HG03280 (cell line): Measurements from ENCODE around the gene CYTH2.

Experiments used
- ATAC-seq: cut with Tn5 transposase; IDR thresholded peaks from one replicate; pipeline ENCODE4 v1.9.1; 2021; ENCODE audit warnings: mild to moderate bottlenecking, moderate library complexity; ENCODE audit not compliant: unreplicated experiment

CYTH2 gene, protein sequence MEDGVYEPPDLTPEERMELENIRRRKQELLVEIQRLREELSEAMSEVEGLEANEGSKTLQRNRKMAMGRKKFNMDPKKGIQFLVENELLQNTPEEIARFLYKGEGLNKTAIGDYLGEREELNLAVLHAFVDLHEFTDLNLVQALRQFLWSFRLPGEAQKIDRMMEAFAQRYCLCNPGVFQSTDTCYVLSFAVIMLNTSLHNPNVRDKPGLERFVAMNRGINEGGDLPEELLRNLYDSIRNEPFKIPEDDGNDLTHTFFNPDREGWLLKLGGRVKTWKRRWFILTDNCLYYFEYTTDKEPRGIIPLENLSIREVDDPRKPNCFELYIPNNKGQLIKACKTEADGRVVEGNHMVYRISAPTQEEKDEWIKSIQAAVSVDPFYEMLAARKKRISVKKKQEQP

DNA sequence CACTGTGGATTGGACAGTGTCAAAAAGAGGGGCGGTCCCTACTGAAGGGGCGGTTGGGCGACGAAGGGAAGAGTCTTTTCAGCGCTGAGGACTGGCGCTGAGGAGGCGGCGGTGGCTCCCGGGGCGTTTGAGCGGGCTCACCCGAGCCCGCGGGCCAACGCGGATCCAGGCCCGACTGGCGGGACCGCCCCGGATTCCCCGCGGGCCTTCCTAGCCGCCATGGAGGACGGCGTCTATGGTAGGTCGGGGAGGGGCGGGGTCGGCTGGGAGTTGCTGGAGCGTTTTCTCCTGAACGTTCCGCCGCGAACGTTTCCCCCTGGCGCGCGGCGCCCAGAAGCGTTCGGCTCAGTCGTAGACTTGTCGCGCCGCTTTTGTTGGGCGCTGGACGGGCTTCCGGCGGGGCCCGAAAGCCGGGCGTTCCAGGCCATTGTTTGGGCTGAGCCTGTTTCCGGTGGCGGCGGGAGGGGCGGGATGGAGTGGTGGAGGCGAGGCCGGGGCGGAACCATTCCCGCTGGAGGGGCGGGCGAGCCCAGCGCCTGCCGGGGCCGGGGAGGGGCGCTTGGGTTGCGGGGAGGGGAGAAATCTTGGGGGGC, at the start of gene CYTH2:
Gene CYTH2, plus strand, starts transcription at position 81 of the 593 bp plus-strand sequence. Its CDS starts 139 bp downstream, at position 220.
- peak; percentile 23 for ATAC-seq

DNA sequence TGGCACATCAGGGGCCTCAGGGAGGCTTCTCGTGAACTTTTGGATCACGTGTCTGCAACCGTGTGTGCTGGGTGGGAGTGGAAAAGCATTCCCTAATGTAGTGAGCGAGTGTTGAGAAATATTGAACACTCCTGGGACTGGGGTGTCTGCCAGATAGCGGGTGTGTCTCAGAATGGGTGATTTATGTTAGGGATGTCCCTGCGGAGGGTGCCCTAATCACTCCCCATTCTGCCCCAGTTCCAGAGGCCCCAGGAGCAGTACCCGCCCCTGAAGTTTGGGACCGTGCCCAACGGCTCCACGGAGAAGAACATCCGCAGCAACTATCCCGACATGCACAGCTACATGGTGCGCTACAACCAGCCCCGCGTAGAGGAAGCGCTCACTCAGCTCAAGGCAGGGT, 47.6 kb upstream of the CYTH2 start:
- ATAC-seq: no peak

DNA sequence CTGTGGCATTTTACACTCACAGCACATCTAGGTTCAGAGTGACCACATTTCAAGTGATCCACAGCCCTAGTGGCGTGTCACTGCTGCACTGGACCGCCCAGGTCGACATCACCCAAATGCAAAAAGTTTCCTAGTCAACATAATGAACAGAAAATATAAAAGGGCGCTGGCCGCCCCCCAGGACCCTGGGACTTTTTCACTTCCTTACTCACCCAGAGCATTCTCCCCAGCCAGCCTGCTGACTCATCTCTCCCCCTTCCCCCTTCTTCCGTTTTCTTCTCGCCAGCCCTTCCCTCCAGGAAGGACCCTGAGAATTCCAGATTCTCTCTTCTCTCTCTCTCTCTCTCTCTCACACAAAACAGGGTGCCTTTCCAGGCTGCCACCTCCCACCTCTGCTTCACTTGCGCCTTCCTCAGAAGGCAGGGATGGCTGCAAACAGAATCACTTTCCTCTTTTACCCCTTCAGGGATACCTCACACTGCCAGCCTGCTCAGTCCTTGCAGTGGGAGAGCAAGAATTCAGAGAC, 44.4 kb upstream of the CYTH2 start:
- ATAC-seq: no peak

DNA sequence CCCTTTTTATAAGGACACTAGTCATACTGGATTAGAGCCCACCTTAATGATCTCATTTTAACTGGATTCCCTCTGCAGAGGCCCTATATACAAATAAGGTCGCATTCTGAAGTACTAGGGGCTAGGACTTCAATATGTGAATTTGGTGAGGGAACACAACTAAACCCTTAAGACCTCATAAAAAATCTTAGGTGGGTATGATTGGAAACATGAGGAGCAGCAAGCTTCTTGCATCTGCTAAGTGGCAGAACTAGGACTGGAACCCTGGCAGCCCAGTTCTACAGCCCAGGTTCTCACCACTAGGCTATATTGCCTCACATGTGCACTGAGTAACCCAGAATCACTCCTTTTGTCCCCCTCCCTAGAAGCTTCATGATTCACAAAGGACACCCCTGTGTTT, 40.5 kb upstream of the CYTH2 start:
- no peak for ATAC-seq

DNA sequence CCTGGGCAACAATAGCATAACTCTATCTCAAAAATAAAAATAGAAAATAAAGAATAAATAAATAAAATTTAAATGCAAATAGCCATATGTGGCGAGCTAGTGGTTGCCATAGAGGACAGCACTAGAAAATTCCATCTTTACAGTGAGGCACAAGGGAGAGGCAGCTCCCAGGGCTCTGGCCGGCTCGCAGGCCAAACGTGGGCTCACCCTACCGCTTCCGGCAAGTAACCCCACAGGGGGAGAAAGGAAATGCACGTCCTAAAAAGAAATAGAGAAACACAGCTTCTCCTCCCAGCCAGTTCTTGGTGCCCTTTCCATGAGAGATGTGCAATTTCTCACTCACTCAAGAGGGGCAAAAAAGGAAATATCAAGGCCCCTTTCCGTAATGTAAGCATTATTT, 35.8 kb upstream of the CYTH2 start:
- no peak for ATAC-seq

DNA sequence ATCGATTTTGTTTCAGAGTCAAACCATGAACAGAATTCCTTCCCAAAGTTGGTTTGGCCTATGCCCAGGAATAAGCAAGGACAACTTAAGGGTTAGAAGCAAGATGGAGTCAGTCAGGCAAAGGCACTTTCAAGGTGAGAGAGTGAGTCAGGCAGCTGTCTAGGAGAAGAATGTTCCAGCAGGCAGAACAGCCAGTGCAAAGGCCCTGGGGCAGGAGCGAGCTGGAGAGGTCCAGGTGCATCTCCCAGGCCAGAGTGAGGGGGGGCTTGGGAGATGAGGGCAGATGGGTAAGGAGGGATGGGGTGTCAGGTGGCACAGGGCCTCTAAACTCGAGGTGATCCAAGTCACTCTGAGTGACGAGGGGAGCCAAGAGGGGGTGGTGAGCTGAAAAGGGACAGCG, 32.6 kb upstream of the CYTH2 start:
- no peak for ATAC-seq

DNA sequence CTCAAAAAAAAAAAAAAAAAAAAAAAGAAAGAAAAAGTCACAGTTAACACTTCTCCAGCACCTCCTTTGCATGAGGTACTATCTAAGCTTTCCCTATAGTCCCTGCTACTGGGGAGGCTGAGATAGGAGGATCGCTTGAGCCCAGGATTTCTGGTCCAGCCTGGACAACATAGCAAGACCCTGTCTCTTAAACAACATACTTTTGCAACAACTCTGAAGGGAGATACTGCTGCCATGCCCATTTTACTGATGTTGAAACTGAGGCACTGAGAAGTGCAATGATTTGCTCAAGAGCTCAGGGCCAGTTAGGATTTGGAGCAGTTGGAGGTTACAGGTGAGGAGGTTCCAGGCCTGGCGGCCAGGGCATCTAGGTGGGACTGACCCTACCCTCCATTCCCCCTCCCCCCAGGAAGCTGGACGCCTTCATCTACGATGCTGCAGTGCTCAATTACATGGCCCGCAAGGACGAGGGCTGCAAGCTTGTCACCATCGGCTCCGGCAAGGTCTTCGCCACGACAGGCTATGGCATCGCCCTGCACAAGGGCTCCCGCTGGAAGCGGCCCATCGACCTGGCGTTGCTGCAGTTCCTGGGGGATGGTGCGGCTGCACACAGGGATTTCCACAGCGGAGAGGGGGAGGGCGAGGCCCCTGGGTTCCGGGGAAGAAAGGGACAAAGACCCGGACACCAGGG, 27.7 kb upstream of the CYTH2 start:
- ATAC-seq: no peak

DNA sequence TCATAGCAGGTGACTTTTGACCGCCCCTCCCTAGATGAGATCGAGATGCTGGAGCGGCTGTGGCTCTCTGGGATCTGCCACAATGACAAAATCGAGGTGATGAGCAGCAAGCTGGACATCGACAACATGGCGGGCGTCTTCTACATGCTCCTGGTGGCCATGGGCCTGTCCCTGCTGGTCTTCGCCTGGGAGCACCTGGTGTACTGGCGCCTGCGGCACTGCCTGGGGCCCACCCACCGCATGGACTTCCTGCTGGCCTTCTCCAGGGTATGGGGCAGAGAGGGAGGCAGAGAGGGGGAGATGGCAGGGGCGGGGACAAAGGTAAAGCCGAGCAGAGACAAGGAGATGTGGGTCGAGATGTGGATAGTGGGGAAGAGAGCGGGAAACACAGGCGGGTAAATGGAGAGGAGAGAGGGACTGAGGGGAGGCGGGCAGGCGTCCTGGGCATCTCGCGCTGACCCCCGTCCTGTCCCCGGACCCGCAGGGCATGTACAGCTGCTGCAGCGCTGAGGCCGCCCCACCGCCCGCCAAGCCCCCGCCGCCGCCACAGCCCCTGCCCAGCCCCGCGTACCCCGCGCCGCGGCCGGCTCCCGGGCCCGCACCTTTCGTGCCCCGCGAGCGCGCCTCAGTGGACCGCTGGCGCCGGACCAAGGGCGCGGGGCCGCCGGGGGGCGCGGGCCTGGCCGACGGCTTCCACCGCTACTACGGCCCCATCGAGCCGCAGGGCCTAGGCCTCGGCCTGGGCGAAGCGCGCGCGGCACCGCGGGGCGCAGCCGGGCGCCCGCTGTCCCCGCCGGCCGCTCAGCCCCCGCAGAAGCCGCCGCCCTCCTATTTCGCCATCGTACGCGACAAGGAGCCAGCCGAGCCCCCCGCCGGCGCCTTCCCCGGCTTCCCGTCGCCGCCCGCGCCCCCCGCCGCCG, 26.8 kb upstream of the CYTH2 start:
- no peak for ATAC-seq

DNA sequence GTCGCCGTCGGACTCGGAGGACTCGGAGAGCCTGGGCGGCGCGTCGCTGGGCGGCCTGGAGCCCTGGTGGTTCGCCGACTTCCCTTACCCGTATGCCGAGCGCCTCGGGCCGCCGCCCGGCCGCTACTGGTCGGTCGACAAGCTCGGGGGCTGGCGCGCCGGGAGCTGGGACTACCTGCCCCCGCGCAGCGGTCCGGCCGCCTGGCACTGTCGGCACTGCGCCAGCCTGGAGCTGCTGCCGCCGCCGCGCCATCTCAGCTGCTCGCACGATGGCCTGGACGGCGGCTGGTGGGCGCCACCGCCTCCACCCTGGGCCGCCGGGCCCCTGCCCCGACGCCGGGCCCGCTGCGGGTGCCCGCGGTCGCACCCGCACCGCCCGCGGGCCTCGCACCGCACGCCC, 25.9 kb upstream of the CYTH2 start:
- no peak for ATAC-seq

DNA sequence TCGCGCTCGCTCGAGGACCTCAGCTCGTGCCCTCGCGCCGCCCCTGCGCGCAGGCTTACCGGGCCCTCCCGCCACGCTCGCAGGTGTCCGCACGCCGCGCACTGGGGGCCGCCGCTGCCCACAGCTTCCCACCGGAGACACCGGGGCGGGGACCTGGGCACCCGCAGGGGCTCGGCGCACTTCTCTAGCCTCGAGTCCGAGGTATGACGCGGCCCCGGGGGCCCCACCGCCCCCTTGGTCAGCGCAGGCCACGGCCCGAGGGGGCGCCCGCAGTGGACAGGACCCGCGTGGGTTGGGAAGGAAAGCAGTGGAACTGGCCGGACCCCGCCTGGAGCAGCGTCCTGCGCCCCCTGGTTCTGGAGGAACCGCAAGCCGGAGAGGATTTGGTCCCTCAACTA, 25.4 kb upstream of the CYTH2 start:
- ATAC-seq: no peak

DNA sequence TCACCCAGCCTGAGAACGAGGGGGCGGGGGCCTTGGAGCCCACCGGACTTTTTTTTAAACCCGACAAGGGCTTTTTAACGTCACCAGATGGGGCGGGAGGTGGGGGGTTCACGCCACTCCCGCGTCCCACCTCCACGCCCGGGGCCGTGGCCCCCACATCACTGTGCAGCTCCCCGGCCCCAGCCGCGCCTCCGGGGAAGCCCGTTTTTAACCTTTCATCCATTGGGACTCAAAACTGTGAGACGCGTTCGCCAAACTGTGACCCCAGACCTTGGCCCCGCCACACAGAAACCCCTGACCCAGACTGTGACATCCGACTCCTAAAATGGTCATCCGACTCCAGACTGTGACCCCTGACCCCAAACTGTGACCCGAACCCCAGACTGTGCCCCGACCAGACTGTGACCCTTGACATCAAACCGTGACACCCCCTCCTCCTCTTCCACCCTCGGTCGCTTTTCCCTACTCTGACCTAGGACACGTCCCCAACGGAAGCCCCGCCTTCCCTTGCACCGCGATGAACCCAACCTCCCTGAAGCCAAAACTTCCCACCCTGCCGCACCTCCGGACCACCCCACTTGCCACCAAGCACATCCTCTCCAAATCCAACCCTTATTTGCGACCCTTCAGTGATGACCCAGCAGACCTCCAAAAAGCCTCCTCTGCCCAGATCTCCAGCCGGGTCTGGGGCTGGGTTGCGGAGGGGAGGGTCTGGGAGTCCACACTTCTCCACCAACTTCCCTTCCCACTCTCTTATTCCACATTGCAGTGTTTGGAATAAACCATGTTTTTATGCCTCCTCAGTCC, 24.8 kb upstream of the CYTH2 start:
- no peak for ATAC-seq

DNA sequence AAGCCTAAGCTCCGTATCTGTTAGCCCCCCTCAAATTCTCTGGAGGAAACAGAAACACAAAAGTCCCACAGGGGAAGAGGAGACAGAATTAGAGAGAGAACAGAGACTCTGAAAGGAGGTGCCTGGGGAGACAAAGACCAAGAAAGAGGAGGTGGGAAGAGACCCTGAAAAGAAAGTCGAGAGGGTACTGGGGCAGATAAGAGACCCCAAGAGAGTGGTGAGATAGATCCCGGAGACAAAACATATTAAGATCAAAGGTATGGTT, 24.3 kb upstream of the CYTH2 start:
- ATAC-seq: no peak

DNA sequence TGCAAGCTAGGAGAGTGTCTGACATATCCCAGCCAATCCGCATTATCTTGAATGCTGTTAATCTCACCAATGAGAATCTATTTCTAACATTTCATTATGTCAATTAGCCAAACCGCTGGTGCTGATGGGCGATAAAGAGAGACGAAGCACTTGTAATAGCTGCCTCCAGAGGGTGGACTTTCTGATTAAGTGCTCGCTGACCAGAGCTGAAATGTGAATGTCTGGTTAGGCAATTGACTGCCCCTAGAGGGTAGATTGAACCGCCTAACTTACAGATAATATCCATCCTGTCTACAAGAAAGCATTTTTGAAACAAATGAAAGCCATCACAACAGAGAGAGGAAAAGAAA, 23.9 kb upstream of the CYTH2 start:
- peak; percentile 25 for ATAC-seq

DNA sequence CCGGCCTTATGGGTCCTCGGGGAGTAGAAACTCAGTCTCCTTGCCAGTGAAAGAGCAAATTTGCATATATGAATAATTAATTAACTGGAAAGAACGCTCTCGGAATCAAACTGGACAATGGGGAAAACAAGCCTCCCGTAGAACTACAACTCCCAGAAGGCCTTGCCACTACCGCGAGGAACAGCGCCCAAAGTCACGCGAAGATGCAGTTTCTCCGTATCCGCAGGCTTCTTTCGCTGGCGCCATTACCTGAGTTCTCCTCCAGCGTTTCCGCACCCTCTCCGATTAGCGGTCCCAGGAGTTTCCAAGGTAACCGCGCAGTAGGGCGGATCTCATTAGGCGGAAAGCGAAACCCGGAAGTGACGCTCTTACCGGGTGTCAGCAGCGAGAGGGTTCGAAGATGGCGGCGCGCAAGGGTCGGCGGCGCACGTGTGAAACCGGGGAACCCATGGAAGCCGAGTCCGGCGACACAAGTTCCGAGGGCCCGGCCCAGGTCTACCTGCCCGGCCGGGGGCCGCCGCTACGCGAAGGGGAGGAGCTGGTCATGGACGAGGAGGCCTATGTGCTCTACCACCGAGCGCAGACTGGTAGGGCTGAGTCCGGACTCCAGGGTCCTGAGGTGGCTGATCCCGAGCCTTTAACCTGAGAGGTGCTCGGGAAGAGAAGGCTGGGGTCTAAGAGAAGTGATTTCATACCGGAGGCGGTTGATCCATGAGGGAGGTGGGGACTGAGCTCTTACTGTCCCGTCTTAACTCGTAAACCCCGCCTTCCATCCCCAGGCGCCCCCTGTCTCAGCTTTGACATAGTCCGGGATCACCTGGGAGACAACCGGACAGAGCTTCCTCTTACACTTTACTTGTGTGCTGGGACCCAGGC, 23.3 kb upstream of the CYTH2 start, which contains the start of gene GRWD1:
Gene GRWD1, plus strand, starts transcription at position 378 of the 876 bp plus-strand sequence. Its CDS starts 23 bp downstream, at position 401.
- ATAC-seq: peak; percentile 81

DNA sequence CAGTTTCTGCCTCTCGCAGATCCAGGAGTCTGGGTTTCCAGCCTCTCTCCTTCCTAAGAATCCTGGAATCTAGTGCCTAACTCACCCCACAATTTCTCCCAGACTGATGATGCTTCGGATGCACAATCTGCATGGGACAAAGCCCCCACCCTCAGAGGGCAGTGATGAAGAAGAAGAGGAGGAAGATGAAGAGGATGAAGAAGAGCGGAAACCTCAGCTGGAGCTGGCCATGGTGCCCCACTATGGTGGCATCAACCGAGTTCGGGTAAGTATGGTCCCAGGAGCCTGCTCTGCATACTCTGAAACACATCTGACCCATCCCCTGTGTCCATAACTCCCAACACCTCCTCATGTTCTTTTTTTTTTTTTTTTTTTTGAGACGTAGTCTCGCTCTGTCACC, 22.6 kb upstream of the CYTH2 start:
- no peak for ATAC-seq

DNA sequence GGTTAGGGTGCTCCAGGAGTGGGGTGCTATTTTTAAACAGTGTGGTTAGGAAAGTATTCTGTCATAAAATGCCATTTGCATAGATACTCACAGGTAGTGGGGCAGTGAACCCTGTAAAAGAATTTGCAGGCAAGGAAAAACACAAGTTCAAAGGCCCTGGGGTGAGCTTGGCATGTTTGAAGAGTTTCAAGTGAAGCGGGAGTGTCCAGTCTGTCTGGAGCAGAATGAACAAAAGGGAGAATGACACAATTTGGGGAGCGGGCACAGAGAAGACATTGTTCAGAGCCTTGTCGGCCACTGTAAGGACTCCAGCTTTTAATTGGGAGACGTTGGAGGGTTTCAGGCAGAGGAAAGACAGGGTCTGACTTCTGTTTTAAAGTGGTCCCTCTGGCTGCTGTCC, 20.6 kb upstream of the CYTH2 start:
- no peak for ATAC-seq

DNA sequence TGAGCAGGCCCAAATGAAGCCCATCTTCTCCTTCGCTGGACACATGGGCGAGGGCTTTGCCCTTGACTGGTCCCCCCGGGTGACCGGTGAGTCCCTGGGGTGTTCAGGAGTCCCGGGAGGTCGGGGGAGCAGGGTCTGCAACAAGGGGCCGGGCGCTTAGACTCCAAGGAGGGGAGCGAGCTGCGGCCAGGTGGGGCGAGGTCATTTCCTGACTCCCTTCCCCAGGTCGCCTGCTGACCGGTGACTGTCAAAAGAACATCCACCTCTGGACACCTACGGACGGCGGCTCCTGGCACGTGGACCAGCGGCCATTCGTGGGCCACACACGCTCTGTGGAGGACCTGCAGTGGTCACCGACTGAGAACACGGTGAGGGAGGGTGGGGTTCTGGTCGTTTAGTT, 18.7 kb upstream of the CYTH2 start:
- ATAC-seq: no peak

DNA sequence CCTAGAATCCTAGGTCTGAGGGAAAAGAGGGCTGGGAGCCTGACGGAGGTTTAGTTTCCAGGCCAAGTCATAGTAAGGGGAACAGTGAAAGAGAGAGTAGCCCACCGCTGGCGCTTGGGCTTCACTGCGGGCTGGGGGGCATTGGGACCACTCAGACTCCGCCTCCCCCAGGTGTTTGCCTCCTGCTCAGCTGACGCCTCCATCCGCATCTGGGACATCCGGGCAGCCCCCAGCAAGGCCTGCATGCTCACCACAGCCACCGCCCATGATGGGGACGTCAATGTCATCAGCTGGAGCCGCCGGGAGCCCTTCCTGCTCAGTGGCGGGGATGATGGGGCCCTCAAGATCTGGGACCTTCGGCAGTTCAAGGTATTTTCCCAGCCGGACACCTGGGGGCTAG, 18.3 kb upstream of the CYTH2 start:
- no peak for ATAC-seq

DNA sequence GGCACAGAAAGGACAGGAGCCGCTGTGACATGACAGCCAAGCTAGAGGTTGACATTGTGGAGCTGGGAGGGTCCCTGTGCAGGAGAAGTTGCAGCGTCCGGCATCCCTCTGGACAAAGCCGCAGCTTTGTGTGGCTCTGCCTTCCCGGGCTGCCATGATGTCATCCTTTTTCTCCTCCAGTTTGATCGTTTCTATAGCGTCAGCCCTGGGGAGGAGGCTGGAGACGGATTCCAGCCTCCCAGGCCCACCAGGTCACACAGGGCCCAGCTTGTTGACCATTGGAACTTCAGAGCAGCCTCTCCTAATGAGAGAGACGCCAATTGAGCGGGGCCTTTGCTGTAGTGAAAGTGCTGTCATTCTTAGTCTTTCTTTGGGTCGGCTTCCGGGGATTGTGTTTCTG, 17.5 kb upstream of the CYTH2 start:
- ATAC-seq: no peak
